H1 (cell line): ENCODE results near the gene CLEC16A. TPM values are rescaled to one million over a fixed set of nuclear protein-coding genes. Genes with fewer than 3 reads are reported as not detected.

Source experiments
- CTCF ChIA-PET: fragments of 300-600 bp; sonication (Branson Sonifier 250); formaldehyde crosslinking; loops from one replicate; lab custom pipeline; 2021; ENCODE audit not compliant: partially characterized antibody; lab: Charles Lee
- POLR2A ChIA-PET: fragments of 300-600 bp; sonication (Branson Sonifier 250); formaldehyde crosslinking; loops from one replicate; lab custom pipeline; 2021; ENCODE audit warnings: inconsistent platforms; ENCODE audit not compliant: partially characterized antibody; lab: Charles Lee
- DNase-seq, 2 experiments: peaks; one replicate each; pipeline versions ENCODE4 v3.0.0 to v3.0.0-alpha.2; 2010 to 2022; ENCODE audit warnings: low spot score in 2 of 2, low read depth in 1 of 2, mixed read lengths in 1 of 2
- FAIRE-seq: peaks from 2 replicates; lab custom pipeline; 2011; peaks lifted over from hg19 to GRCh38; lab: Jason Lieb, UNC
- H2AFZ ChIP-seq: 2 replicates; pipeline ENCODE4 v1.8.1; 2012; ENCODE audit warnings: low read length, inconsistent platforms
- H2AK5ac ChIP-seq: 2 replicates; pipeline ENCODE4 v1.6.1; 2013; ENCODE audit warnings: low read depth, low read length
- H2BK120ac ChIP-seq: replicated peaks from 2 replicates; pipeline ENCODE3; 2013; ENCODE audit warnings: low read depth, low read length, inconsistent platforms
- H2BK12ac ChIP-seq: 2 replicates; pipeline ENCODE4 v1.6.1; 2013; ENCODE audit warnings: low read depth, low read length
- H2BK15ac ChIP-seq: 2 replicates; pipeline ENCODE4 v1.6.1; 2013; ENCODE audit warnings: low read length
- H2BK20ac ChIP-seq: 2 replicates; pipeline ENCODE4 v1.6.1; 2013; ENCODE audit warnings: low read length
- H2BK5ac ChIP-seq: 2 replicates; pipeline ENCODE4 v1.6.1; 2013; ENCODE audit warnings: low read depth, low read length
- H3K14ac ChIP-seq: 2 replicates; pipeline ENCODE4 v1.6.1; 2013; ENCODE audit warnings: inconsistent platforms; ENCODE audit not compliant: insufficient read length
- H3K18ac ChIP-seq: 2 replicates; pipeline ENCODE4 v1.6.1; 2013; ENCODE audit warnings: low read length; ENCODE audit errors: extremely low read depth
- H3K23ac ChIP-seq: 2 replicates; pipeline ENCODE4 v1.6.1; 2013; ENCODE audit warnings: inconsistent platforms; ENCODE audit not compliant: insufficient read length
- H3K23me2 ChIP-seq: 2 replicates; pipeline ENCODE4 v1.6.1; 2013; ENCODE audit warnings: low read depth, low read length
- H3K27ac ChIP-seq: 2 replicates; pipeline ENCODE4 v1.6.1; 2011; ENCODE audit warnings: low read depth, low read length, inconsistent platforms
- H3K27me3 ChIP-seq, 4 experiments: replicated peaks in 1 of 4; 1 replicate in 1 of 4; 2 replicates in 3 of 4; pipeline versions ENCODE4 v1.6.1 to v1.8.1; 2011 to 2013; ENCODE audit warnings: low read length in 3 of 4, mild to moderate bottlenecking in 3 of 4, inconsistent platforms in 2 of 4, mixed read lengths in 2 of 4, moderate library complexity in 1 of 4; ENCODE audit not compliant: control insufficient read depth in 3 of 4, insufficient read depth in 3 of 4; ENCODE audit errors: extremely low read depth in 1 of 4
- H3K36me3 ChIP-seq, 4 experiments: 2 replicates each; pipeline versions ENCODE4 v1.6.1 to v1.8.1; 2011 to 2013; ENCODE audit warnings: mild to moderate bottlenecking in 4 of 4, low read length in 3 of 4, moderate library complexity in 2 of 4, control low read depth in 1 of 4, inconsistent platforms in 1 of 4; ENCODE audit not compliant: insufficient read depth in 4 of 4, control insufficient read depth in 2 of 4
- H3K4ac ChIP-seq: replicated peaks from 2 replicates; pipeline ENCODE3; 2013; ENCODE audit warnings: low read length, low read depth, mixed read lengths, inconsistent platforms; ENCODE audit not compliant: insufficient read length
- H3K4me1 ChIP-seq, 4 experiments: replicated peaks in 1 of 4; 1 replicate in 1 of 4; 2 replicates in 3 of 4; pipeline versions ENCODE4 v1.6.1 to v1.8.1; 2011 to 2013; ENCODE audit warnings: low read length in 3 of 4, inconsistent platforms in 2 of 4, mixed read lengths in 1 of 4; ENCODE audit not compliant: insufficient read depth in 4 of 4, control insufficient read depth in 3 of 4
- H3K4me2 ChIP-seq, 2 experiments: 2 replicates each; pipeline versions ENCODE4 v1.6.1 to v1.8.1; 2011 to 2013; ENCODE audit warnings: low read depth in 2 of 2, low read length in 2 of 2, control low read depth in 1 of 2, inconsistent platforms in 1 of 2, mild to moderate bottlenecking in 1 of 2; ENCODE audit not compliant: insufficient read depth in 1 of 2
- H3K4me3 ChIP-seq, 4 experiments: fragments of 200-600, 300-600 bp in 1 of 4; sonication (generic), shearing (Covaris generic), sonication (Bioruptor Twin) in 1 of 4; 2 replicates each; pipeline versions ENCODE4 v1.5.1 to v1.8.1; 2011 to 2016; ENCODE audit warnings: low read length in 4 of 4, low read depth in 3 of 4, control low read depth in 2 of 4, inconsistent platforms in 2 of 4, mild to moderate bottlenecking in 2 of 4, mixed read lengths in 1 of 4, moderate library complexity in 1 of 4; ENCODE audit not compliant: insufficient read depth in 2 of 4; ENCODE audit errors: extremely low read depth in 1 of 4
- H3K56ac ChIP-seq: replicated peaks from 2 replicates; pipeline ENCODE3; 2013; ENCODE audit warnings: low read depth, mild to moderate bottlenecking, mixed read lengths, low read length, inconsistent platforms; ENCODE audit not compliant: insufficient read length
- H3K79me1 ChIP-seq: 2 replicates; pipeline ENCODE4 v1.6.1; 2013; ENCODE audit warnings: low read depth, low read length, control low read depth
- H3K79me2 ChIP-seq, 2 experiments: 2 replicates each; pipeline versions ENCODE4 v1.6.1 to v1.8.1; 2012 to 2013; ENCODE audit warnings: low read length in 2 of 2, mild to moderate bottlenecking in 2 of 2, inconsistent platforms in 1 of 2; ENCODE audit not compliant: insufficient read depth in 2 of 2, control insufficient read depth in 1 of 2
- H3K9ac ChIP-seq, 4 experiments: replicated peaks in 1 of 4; 1 replicate in 1 of 4; 2 replicates in 3 of 4; pipeline versions ENCODE4 v1.6.1 to v1.8.1; 2011 to 2013; ENCODE audit warnings: low read depth in 3 of 4, low read length in 3 of 4, control low read depth in 2 of 4, mild to moderate bottlenecking in 2 of 4, moderate library complexity in 2 of 4, inconsistent platforms in 1 of 4; ENCODE audit errors: extremely low read depth in 1 of 4
- H3K9me3 ChIP-seq, 2 experiments: 2 replicates each; pipeline versions ENCODE4 v1.6.1 to v1.8.1; 2012 to 2013; ENCODE audit warnings: mild to moderate bottlenecking in 2 of 2, moderate library complexity in 2 of 2, control low read depth in 1 of 2, inconsistent platforms in 1 of 2, low read depth in 1 of 2, low read length in 1 of 2, mixed read lengths in 1 of 2; ENCODE audit not compliant: insufficient read depth in 2 of 2
- H4K20me1 ChIP-seq, 2 experiments: replicated peaks in 1 of 2; 2 replicates each; pipeline versions ENCODE3 to v1.8.1; 2011 to 2013; ENCODE audit warnings: inconsistent platforms in 2 of 2, low read length in 2 of 2, mild to moderate bottlenecking in 1 of 2; ENCODE audit not compliant: insufficient read depth in 2 of 2, control insufficient read depth in 1 of 2
- H4K5ac ChIP-seq: 2 replicates; pipeline ENCODE4 v1.6.1; 2013; ENCODE audit warnings: low read length, low read depth, mixed read lengths, inconsistent platforms; ENCODE audit not compliant: insufficient read length
- H4K8ac ChIP-seq: 2 replicates; pipeline ENCODE4 v1.8.0; 2013; ENCODE audit warnings: mild to moderate bottlenecking, moderate library complexity, low read length, inconsistent platforms; ENCODE audit not compliant: insufficient read depth; ENCODE audit errors: extremely low read depth
- H4K91ac ChIP-seq: replicated peaks from 2 replicates; pipeline ENCODE3; 2013; ENCODE audit warnings: low read length, mixed read lengths, inconsistent platforms; ENCODE audit not compliant: insufficient read length
- BRCA1 ChIP-seq: IDR thresholded peaks from 2 replicates; pipeline ENCODE4 v1.6.1; 2012; ENCODE audit warnings: low read depth, low read length, improper control_type of control experiment
- HDAC2 ChIP-seq, 2 experiments: fragments of 300-600 bp in 1 of 2; sonication (generic) in 1 of 2; IDR thresholded peaks; 2 replicates each; pipeline ENCODE4 v1.6.1; 2011 to 2012; ENCODE audit warnings: low read depth in 2 of 2, low read length in 2 of 2, mild to moderate bottlenecking in 2 of 2, moderate library complexity in 2 of 2, borderline replicate concordance in 1 of 2, inconsistent platforms in 1 of 2
- WGBS, 2 experiments: shearing (Covaris generic) in 1 of 2; methylation state at CpG; one replicate each; pipeline versions ENCODE4 v1.1.6 to v1.1.7; 2013 to 2015; ENCODE audit warnings: low lambda C conversion rate in 2 of 2, mixed read lengths in 2 of 2, inconsistent platforms in 1 of 2, low coverage in 1 of 2, missing lambda C conversion rate in 1 of 2; ENCODE audit not compliant: insufficient replicate concordance in 2 of 2, insufficient coverage in 1 of 2, insufficient read length in 1 of 2; ENCODE audit errors: extremely low coverage in 1 of 2, missing lambda C conversion rate in 1 of 2; 5-methylcytosine and 5-hydroxymethylcytosine counted together
- polyA plus RNA-seq, 7 experiments: library from polyadenylated mRNA; depleted of rRNA in 3 of 7; stranded (reverse) in 5 of 7; unstranded in 2 of 7; fragments of >200 nt in 5 of 7; fragments of 200-250 nt in 2 of 7; gene quantifications; 1 replicate in 5 of 7; 2 replicates in 1 of 7; 4 replicates in 1 of 7; pipeline versions ENCODE4 v1.2.1 to v1.2.3, GENCODE V29; 2011 to 2013; ENCODE audit warnings: missing spikeins in 2 of 7, mixed read lengths in 2 of 7
- total RNA-seq: library from RNA; stranded (reverse); fragmentation: NEBNext Ultra II Directional; extraction: Animal tissue kit (Norgen Biotek cat#: 25700); gene quantifications from 2 replicates; pipeline ENCODE4 v1.2.1, GENCODE V29; 2021

The CLEC16A gene
- total and polyA plus RNA-seq, 2 of the 8 experiments (the other 6 are each of a cell fraction or from before 2014, with no cell fraction given), result 7.6 to 19.3 TPM

- FAIRE-seq, result no peak
- no peak overlapping the region for H2AK5ac ChIP-seq
- no peak overlapping the region for H3K56ac ChIP-seq
- no peak overlapping the region for H4K91ac ChIP-seq
- no peaks in the 10 kb centered on the region for H3K27me3 ChIP-seq
- no peaks in the 10 kb centered on the region; the same call in 1 of the 2 replicates for H3K23me2 ChIP-seq
- no peak overlapping the region for H3K18ac ChIP-seq
- no peak overlapping the region for H2AFZ ChIP-seq
- H3K4me3 ChIP-seq, result no peak overlapping the region
- no peak overlapping the region for H3K9ac ChIP-seq
- DNase-seq, result no peak
- H4K5ac ChIP-seq, result no peak overlapping the region
- H2BK120ac ChIP-seq, result no peak overlapping the region
- no peaks in the 10 kb centered on the region for H4K20me1 ChIP-seq
- no peak overlapping the region for H2BK5ac ChIP-seq
- H3K4me1 ChIP-seq, result peaks cover 0 to 3% (median 2%) of the 10 kb centered on the region in 4 experiments; a peak in 5 of 7 replicates
- H3K79me1 ChIP-seq, result no peaks in the 10 kb centered on the region
- CTCF ChIA-PET, result interaction anchor here (0.5 to 2.2 kb wide), 6 partner anchors 9 to 167 kb away, joined by 3 to 7 read pairs (median 3); no protein-coding TSS in a partner anchor
- H3K14ac ChIP-seq, result no peak overlapping the region
- WGBS, 2 experiments, result 88% methylated on average over 14 of the region's 14 CpGs; no CpG with 5 or more reads in 1 of the 2 experiments
- POLR2A ChIA-PET, result no interaction called here
- H3K79me2 ChIP-seq, result no peaks in the 10 kb centered on the region
- H3K23ac ChIP-seq, result no peak overlapping the region
- H3K27ac ChIP-seq, result no peak overlapping the region
- H3K4ac ChIP-seq, result no peak overlapping the region
- no peak overlapping the region for H2BK12ac ChIP-seq
- H2BK20ac ChIP-seq, result no peak overlapping the region
- no peaks in the 10 kb centered on the region; a peak in 1 of 8 replicates for H3K36me3 ChIP-seq
- H4K8ac ChIP-seq, result 0 out of 2 replicates have a peak overlapping the region, but pooled peaks have one; percentile 3
- no peak overlapping the region for H3K4me2 ChIP-seq
- no peaks in the 10 kb centered on the region for H3K9me3 ChIP-seq
- 0 out of 2 replicates have a peak overlapping the region, but pooled peaks have one; percentile 23 for H2BK15ac ChIP-seq
- TF ChIP-seq BRCA1 (no peak), HDAC2 (IDR thresholded peaks at IDR 0.05; ENCODE audit: borderline replicate concordance in 1 of 2, low read depth in 2 of 2, low read length in 2 of 2) (no peak)
These were observed 193.8 kb downstream of the CLEC16A start for GRCh38 chr16:11138022-11138768.
